Stimulated activated CD8-positive, alpha-beta memory T cell treated with anti-CD3 and anti-CD28 coated beads, Interleukin-4, amount 100 ng/mL, for 1 hour (primary cell): ENCODE results near the gene MICAL2.

Experiments used
- DNase-seq, 2 donors: peaks; one replicate each; pipeline ENCODE4 v3.0.0-alpha.2; 2020; ENCODE audit warnings: low read depth in 2 of 2, low spot score in 1 of 2

MICAL2 gene

GRCh38 chr11:12200991-12201985 lies 90.9 kb downstream of the MICAL2 start:
- DNase-seq = no peak

- no peak for DNase-seq
These were observed 92.4 kb downstream of the MICAL2 start for GRCh38 chr11:12202661-12203310.

- DNase-seq = no peak
These were observed 94.1 kb downstream of the MICAL2 start for GRCh38 chr11:12204506-12204905.

- DNase-seq = no peak
These were observed 94.9 kb downstream of the MICAL2 start for GRCh38 chr11:12205330-12205729.

GRCh38 chr11:12206529-12206928 lies 96.1 kb downstream of the MICAL2 start:
- no peak for DNase-seq

GRCh38 chr11:12207384-12208150 lies 97.2 kb downstream of the MICAL2 start:
- no peak for DNase-seq

GRCh38 chr11:12209096-12209495 lies 98.7 kb downstream of the MICAL2 start:
- DNase-seq = no peak

GRCh38 chr11:12210200-12210599 lies 99.8 kb downstream of the MICAL2 start:
- DNase-seq = no peak

GRCh38 chr11:12211331-12212065 lies 101.1 kb downstream of the MICAL2 start:
- no peak for DNase-seq

- DNase-seq = no peak
These were observed 101.9 kb downstream of the MICAL2 start for GRCh38 chr11:12212174-12212820.

GRCh38 chr11:12212821-12213185 lies 102.4 kb downstream of the MICAL2 start:
- DNase-seq = no peak

- DNase-seq = no peak
These were observed 103.5 kb downstream of the MICAL2 start for GRCh38 chr11:12213883-12214282.

GRCh38 chr11:12214751-12215150 lies 104.4 kb downstream of the MICAL2 start:
- no peak for DNase-seq

- no peak for DNase-seq
These were observed 104.8 kb downstream of the MICAL2 start for GRCh38 chr11:12215181-12215593.

- DNase-seq = no peak
These were observed 105.7 kb downstream of the MICAL2 start for GRCh38 chr11:12216041-12216451.

GRCh38 chr11:12216671-12217374 lies 106.4 kb downstream of the MICAL2 start:
- DNase-seq = no peak

GRCh38 chr11:12217879-12218278 lies 107.5 kb downstream of the MICAL2 start:
- DNase-seq = no peak

- no peak for DNase-seq
These were observed 108.5 kb downstream of the MICAL2 start for GRCh38 chr11:12218909-12219308.

GRCh38 chr11:12219757-12220156 lies 109.4 kb downstream of the MICAL2 start:
- DNase-seq = no peak

GRCh38 chr11:12220305-12220704 lies 109.9 kb downstream of the MICAL2 start:
- DNase-seq = no peak
